HG02623 (cell line): ENCODE results near the gene MX1.
A peak's percentile ranks its signal among the peaks of the same experiment; 100 is the strongest.

Experiments used
- ATAC-seq: cut with Tn5 transposase; IDR thresholded peaks from one replicate; pipeline ENCODE4 v1.9.1; 2021; ENCODE audit warnings: moderate library complexity; ENCODE audit not compliant: unreplicated experiment

Gene MX1, protein sequence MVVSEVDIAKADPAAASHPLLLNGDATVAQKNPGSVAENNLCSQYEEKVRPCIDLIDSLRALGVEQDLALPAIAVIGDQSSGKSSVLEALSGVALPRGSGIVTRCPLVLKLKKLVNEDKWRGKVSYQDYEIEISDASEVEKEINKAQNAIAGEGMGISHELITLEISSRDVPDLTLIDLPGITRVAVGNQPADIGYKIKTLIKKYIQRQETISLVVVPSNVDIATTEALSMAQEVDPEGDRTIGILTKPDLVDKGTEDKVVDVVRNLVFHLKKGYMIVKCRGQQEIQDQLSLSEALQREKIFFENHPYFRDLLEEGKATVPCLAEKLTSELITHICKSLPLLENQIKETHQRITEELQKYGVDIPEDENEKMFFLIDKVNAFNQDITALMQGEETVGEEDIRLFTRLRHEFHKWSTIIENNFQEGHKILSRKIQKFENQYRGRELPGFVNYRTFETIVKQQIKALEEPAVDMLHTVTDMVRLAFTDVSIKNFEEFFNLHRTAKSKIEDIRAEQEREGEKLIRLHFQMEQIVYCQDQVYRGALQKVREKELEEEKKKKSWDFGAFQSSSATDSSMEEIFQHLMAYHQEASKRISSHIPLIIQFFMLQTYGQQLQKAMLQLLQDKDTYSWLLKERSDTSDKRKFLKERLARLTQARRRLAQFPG

DNA sequence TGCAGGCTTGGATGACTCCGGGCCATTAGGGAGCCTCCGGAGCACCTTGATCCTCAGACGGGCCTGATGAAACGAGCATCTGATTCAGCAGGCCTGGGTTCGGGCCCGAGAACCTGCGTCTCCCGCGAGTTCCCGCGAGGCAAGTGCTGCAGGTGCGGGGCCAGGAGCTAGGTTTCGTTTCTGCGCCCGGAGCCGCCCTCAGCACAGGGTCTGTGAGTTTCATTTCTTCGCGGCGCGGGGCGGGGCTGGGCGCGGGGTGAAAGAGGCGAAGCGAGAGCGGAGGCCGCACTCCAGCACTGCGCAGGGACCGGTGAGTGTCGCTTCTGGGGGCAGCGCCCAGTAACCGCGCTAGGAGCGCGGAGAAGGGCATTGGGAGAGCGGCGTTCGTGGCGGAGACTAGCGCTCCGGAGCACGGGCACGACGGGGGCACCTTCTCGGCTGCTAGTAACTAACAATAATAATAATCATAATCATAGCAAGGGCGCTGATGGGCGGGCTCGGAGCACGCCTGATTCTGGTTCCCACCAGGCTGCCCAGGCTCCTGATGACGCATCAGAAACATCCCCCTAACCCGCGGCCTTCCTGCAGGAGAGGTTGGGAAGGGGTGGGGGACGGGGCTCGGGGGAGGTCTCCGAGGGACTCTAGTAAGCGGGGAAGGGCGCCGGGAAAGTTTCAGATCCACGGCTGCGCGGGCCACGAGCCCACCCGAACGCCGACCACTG is at the start of gene MX1:
TSS of gene MX1 (plus strand) at position 286 of the 722 bp plus-strand sequence. CDS start 5,832 bp downstream, outside the sequence.
- peak; percentile 80 for ATAC-seq

DNA sequence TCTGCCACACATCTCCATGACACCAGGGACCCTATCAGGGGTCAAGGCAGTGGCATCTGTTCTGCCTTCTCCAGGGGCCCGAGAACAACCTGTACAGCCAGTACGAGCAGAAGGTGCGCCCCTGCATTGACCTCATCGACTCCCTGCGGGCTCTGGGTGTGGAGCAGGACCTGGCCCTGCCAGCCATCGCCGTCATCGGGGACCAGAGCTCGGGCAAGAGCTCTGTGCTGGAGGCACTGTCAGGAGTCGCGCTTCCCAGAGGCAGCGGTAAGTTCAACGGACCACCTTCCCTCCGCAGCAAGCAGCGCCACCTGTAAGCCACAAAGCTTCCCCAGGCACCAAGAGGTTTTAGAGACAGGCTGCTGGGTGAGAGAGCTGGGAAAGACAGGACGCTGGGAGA is 48.3 kb upstream of the MX1 start:
- no peak for ATAC-seq

DNA sequence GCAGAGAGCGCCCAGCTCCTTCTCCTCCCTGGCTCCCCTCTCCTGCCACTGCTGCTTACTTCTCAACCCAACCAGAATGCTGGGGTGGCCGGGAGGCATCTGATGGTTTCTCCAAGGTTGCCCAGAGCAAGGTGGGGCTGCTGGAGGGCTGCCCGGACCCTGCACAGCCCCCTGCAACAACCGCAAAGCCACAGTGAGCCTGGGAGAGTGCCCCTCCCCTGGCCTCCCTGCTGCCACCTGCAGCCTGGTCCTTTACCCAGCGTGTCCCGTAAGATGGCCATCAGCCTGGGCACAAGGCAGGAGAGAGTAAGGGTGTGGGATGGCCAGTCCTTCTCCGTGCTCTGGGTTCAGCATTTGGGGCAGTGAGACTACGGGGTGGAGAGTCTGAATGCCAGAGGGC is 47.2 kb upstream of the MX1 start:
- no peak for ATAC-seq

DNA sequence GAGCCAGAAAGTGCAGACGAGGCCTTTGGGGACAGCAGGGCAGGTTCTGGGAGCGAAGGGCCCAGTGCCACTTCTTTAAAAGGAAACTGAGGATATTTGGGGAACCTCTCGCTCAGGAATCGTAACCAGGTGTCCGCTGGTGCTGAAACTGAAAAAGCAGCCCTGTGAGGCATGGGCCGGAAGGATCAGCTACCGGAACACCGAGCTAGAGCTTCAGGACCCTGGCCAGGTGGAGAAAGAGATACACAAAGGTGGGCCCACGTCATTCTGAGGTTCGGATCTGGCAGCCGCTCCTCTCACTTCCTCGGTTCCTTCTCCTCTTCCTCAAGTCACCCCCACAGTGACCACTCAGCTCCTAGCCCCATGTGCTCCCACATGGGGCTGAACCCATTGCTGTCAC is 46.1 kb upstream of the MX1 start:
- ATAC-seq = no peak

DNA sequence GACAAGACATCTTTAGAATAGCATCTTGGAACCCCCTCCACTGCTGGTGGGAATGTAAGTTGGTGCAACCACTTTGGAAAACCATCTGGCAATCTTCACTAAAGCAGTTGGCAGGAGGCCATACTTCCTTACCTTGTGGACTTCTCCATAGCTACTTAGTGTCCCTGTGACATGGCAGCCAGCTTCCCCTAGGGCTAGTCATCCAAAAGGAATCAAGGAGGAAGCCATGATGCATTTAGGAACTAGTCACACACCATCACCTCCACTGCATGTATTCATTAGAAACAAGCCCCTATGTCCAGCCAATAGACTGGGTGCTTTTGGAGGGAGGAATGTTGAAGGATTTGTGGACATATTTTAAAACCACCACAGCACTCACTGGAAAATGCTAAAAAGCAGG is 44.3 kb upstream of the MX1 start:
- no peak for ATAC-seq

DNA sequence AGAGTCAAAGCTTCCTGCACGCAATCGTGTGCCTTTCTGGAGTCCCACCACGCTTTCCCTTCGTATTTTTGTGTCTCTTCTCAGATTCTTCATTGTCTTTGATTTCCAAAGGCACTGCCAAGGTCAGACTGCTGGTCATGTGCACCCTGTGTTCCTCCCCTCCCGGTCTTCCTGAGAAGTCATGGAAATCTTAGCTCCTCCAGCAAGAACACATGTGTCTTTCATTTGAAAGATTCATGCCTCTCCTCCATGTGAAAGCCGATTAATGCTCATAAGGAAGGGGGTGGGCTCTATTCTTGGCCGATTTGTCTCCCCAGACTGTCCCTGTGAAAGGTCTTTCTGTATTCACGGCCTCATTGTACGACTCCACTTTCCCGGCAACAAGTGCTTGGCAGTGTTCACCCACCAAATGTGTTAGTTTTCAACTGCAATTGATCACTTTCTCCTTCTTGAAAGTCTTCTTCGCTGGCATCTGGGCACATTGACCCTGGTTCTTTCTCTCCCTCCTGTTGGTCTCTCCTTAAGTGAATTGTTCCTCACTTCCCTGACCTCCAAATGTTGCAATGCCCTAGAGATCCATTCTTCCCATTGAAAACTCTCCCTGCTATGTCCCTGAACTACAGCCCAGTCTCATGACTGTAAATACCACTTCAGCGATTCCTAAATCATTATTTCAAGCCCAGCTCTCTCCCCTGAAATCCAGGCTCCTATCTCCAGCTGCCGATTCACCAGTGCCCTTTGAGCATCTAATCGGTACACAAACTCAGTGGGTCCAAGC is 38.8 kb upstream of the MX1 start:
- no peak for ATAC-seq

DNA sequence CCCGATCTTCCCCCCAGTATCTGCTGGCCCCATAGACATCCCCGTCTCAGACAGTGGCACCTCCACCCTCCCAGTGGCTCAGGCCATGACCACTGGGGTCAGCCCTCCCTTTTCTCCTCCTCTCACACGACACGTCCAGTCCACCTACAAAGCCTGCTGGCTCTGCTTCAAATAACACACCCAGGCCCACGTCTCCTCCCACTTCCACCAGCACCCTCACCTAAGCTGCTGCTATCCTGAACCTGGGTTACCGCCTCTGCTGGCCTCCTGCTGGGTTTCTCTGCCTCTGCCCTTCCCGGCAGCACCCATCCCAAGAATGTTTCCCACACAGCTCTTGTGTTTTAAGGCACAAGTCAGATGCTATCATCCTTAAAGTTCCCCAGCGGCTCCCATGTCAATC is 38.2 kb upstream of the MX1 start:
- no peak for ATAC-seq

DNA sequence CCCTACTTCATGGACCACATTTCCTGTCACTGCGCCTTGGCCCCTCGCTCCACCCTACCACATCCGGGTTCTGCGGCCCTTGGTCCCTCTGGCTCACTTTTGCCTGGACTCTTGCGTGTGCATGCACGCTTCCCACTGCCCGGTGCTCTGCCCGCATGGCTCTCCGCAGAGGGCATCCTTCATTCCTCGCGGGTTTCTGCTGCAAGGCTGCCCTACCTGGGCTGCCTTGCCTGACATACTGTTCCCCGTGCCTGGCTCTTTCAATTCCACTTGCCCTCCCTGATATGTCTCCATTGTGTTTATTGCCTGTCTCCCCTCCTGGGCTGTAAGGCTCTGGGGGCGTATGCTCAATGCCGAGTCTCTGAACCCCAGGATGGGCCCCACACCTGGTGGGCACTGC is 37.8 kb upstream of the MX1 start:
- no peak for ATAC-seq

DNA sequence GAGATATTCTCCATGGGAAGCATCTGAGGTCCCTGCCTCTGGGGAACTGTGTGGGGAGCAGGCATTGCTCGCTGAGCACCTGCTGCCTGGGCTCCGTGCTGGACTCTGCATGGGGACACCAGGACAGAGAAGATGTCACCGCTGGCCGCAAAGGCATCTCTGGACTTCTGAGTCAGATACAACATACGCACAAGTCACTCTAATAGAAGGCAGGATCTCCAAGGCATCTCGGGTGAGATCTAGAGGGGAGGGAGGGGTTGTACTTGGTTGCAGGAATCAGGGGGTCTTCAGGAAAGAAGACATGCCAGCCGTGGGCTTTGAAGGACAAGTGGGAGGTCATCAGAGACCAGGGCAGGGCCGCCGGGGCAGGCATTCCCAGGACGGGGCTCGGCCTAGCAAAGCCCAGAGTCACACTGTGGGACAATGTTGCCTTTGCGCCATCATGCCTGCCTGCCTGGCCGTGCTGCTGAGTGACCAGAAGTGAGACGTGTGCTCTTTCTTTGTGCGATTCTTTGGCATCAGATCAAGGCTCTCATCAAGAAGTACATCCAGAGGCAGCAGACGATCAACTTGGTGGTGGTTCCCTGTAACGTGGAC is 35.9 kb upstream of the MX1 start:
- ATAC-seq = no peak

DNA sequence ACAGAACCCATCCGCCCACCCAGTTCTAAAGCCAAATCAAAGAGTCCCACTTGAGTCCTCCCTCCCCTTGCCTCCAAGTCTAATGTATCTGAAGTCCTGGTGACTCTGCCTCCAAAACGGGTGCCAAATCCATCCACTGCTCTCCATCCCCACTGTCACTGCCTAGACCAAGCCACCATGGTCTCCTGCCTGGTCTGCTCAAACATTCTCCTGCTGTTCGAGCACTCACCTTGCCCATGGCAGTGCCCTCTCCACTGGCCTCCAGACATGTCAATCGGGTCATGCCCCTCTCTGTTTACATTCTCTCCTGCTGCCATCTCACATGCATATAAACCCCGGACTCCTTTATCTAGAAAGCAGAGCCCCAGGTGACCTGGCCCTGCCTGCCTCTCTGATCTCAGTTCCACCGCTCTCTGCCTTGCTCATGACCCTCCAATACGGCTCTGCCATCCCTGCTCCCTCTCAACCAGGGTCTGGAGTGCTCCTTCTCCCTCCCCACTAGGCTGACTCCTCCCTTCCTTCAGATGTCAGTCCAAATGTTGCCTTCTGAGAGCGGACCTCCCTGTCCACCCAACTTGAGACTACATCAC is 32.1 kb upstream of the MX1 start:
- ATAC-seq = no peak

DNA sequence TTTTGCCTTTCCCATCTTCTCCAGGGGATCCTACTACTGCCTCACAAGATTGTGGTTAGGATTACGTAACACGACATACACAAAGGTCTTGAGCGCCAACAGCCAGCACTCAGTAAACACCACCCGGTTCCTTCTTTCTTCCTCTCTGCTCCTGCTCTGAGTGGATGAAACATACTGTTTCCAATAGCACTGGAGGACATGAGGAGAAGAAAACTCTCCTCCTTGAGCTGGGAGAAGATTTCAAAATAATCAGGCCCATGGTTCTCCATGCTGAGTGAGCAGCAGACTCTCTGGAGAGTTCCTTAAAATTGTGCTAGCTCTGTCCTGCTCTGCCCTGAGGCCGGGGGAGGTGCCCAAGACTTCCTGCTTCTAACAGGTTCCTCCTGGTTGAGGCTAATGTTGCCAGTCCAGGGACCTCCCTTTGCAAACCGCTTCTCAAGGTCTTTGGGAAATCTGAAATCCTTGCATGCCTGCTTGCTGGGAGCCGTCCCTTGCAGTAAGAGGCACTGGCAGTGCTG is 29.4 kb upstream of the MX1 start:
- ATAC-seq = no peak

DNA sequence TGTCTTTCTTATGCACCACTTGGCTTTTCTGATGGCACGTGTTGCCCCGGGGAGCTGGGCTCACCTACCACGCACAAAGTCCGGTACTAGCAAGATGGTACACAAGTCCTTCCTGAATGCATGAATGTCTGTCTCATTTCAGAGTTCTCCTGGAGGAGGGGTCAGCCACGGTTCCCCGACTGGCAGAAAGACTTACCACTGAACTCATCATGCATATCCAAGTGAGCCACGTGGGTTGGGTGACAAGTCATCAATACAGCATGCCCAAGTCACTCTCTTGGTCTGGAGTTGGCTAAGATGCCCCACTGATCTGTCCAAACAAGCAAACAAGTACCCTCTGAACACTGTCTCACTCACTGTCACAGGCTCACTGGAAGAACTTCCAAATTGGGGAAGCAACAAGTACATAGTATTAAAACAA is 28.6 kb upstream of the MX1 start:
- ATAC-seq = no peak

DNA sequence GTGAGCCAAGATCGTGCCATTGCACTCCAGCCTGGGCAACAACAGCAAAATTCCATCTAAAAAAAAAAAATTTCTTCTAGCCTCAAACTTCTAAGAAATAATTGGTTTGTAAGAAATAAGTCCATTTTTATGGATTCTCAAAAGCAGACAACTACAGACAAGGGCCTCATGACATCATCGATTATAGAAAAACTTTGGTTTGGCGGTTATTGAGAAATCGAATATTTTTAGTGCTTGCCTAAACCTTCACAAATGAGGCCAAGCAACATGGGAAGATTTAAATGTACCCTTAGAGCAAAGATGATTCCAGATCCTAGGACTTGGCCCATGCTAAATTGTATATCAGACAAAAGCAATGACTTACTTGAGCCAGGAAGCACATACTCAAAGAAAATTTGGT is 27.8 kb upstream of the MX1 start:
- ATAC-seq = no peak

DNA sequence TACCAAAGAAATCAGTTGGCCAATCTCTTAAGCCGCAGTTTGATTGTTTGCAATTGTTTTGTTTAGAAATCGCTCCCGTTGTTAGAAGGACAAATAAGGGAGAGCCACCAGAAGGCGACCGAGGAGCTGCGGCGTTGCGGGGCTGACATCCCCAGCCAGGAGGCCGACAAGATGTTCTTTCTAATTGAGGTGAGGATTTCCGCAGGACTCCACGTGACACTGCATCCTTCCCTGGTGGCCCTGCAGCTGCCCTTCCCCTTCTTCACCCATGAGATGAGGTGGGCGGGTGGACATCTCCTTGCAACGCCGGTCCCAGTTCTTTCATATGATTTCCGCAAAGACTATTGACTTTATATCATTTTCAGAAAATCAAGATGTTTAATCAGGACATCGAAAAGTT is 27.2 kb upstream of the MX1 start:
- ATAC-seq = no peak

DNA sequence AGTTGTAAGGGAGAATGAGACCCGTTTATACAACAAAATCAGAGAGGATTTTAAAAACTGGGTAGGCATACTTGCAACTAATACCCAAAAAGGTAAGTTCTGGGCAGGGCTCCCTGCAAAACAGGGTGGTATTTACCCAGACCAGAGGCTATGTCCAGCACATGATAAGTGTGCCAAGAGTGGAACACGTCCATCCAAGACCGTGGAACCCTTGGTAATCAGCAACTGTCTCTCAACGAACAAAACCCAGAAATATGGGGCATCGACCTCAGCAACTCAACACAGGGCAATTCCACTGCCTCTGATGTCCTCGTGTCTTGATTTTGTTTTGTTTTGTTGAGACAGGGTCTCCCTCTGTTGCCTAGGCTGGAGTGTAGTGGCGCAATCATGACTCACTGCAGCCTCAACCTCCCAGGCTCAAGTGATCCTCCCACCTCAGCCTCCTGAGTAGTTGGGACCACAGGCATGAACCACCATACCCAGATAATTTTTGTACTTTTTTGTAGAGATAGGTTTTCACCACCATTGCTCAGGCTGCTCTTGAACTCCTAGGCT is 26.7 kb upstream of the MX1 start:
- ATAC-seq = no peak

DNA sequence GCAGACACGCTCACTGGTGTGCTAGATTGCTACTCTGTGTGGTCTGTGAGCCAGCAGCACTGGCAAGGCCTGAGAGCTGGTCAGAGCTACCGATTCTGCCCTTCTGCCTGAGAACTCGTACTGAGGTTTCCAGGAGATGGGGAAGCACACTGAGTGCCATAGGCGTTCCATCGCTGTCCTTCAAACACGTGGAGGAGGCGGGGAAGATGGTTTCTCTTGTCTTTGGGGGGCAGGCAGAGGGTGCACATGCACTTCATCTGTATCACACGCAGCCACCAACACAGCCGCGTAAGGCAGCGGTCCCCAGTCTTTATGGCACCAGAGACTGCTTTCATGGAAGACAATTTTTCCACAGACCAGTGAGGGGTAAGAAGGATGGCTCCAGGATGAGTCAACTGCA is 23.8 kb upstream of the MX1 start:
- ATAC-seq = no peak

DNA sequence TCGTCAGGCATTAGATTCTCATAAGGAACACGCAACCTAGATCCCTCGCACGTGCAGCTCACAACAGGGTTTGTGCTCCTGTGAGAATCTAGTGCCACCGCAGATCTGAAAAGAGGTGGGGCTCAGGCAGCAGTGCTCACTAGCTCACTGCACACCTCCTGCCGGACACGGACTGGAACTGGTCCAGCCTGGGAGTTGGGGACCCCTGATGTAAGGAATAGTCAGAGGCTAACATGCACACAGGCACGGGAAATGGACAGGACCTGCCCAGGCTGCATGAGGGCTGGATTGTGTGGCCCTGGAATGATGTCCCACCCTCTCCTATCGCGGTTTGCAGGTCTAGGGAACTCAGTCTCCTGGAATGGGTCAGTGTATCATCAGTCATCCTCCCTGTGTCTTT is 23.2 kb upstream of the MX1 start:
- no peak for ATAC-seq

DNA sequence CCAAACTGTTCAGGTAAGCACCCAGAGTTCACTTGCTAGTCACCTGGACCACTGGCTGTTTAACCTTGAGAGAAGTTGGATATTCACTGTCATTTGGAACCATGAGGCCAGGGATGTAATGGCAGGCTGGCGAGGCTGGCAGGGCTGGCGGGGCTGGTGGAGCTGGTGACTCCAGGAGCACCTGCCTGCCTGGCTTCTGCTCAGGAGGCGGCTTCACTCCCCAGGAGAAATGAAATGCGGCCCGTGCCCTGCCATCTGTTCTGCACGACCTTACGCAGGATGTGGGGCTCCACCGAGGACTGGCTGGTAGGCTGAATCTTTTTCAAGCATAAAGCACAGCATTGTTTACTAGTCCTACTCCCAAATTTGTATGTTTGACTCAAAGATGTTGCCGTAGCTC is 22.7 kb upstream of the MX1 start:
- ATAC-seq = no peak

DNA sequence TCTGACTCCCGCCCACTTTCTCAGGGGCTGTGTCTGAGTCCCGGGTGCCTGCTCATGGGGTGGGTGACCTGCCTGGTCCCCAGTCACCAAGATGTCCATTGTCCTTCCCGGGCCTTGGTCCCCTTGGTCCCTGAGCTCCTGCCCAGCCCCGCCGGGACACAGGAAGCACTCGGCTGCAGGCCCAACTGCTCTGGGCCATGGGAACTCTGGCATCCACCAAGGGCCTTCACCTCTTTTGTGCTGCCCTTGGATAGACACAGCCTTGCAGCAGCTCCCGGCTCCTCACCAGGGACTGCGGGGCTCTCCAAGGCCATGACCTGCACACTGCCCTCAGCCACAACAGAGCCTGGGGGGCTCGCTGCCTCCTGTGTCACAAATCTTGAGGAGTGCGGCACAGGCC is 22.1 kb upstream of the MX1 start:
- ATAC-seq = no peak

DNA sequence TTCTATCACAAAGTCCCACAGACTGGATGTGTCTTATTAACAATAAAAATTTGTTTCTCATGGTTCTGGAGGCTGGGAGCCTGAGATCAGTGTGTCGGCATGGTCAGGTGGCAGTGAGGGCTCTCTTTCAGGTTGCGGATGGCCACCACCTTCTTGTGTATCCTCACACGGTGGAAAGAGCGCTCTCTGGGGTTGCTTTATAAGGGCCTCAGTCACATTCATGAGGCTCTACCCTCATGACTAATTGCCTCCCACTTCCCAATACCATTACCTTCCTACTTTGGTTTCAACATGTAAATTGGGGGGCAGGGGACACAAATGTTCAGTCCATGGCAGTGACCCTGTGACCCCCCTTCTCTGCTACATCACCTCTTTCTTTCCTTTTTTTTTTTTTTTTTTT is 20.7 kb upstream of the MX1 start:
- no peak for ATAC-seq
